ENCODE results near the gene SKAP1.

DNA sequence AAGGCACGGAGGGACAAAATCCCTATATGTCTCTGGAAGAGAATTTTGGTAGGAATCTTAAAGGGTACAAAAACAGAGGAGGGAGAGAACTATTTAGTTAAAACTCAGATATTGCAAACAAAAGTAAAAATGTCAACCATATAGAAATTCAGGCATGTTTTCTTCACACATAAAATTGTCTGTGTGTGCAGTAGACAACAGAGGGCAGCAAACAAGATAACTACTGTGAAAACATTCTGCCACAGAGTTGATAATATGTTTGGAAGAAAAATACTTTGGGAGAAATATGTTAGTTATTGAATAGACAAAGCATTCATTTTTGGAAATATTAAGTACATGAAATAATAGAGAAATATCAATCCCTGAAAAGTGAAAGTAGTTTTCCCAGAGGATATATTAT is 266.2 kb downstream of the SKAP1 start:
- no peak for TF ChIP-seq POLR2A (IDR thresholded peaks at IDR 0.05)
- TF ChIP-seq, protein P1, sequence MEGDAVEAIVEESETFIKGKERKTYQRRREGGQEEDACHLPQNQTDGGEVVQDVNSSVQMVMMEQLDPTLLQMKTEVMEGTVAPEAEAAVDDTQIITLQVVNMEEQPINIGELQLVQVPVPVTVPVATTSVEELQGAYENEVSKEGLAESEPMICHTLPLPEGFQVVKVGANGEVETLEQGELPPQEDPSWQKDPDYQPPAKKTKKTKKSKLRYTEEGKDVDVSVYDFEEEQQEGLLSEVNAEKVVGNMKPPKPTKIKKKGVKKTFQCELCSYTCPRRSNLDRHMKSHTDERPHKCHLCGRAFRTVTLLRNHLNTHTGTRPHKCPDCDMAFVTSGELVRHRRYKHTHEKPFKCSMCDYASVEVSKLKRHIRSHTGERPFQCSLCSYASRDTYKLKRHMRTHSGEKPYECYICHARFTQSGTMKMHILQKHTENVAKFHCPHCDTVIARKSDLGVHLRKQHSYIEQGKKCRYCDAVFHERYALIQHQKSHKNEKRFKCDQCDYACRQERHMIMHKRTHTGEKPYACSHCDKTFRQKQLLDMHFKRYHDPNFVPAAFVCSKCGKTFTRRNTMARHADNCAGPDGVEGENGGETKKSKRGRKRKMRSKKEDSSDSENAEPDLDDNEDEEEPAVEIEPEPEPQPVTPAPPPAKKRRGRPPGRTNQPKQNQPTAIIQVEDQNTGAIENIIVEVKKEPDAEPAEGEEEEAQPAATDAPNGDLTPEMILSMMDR (IDR thresholded peaks at IDR 0.05), result no peak

Data from thyroid gland (tissue), 4 donors.